Measurements from ENCODE around the gene S100A3. TPM values are rescaled to one million over a fixed set of nuclear protein-coding genes. Genes with fewer than 3 reads are reported as not detected.
A peak's percentile ranks its signal among the peaks of the same experiment; 100 is the strongest.

S100A3 gene
- total RNA-seq, 1 donor from 2014 or later: not detected

DNA sequence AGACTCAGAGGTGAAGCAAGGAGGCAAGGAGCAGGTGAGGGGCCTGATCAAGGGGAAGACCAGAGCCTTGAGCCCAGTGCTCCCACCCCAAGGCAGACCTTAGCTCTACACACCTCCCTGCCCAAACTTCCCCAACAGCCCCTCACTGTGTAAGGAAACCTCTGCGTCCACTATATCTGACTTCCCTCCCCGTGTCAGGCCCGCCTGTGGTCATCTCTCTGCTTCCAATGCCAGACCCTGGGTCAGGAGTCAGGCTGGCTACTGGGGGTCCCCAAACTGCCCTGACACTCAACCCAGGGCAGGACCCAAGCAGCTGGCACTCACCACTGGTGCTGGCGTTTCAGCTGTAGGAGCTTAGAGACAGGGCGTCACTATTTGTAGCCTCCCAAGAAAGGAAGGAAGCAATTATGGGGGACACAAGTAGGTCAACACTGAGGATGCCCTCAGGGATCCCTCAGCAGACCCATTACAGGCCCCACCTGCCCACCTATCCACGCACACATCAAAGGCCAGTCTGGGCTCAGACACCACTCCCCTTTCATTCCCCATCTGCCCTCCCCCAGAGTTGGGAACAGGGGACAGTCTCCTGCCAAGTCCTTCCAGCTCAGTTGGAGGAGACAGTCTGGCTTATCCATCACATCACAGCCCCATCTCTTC, 811 bp upstream of the S100A3 start:
- DNase-seq (ENCODE audit: low spot score in 2 of 2): no peak
- H3K9me3 ChIP-seq: no peaks in the 10 kb centered on the region
- no peaks in the 10 kb centered on the region for H3K27me3 ChIP-seq
- no peak for TF ChIP-seq CTCF (IDR thresholded peaks at IDR 0.05)
- intact Hi-C loops (cut with DNase I): loop anchor here (1.0 kb wide), 2 partner anchors 16 to 17 kb away; no protein-coding TSS in a partner anchor
- no peak overlapping the region for H3K4me3 ChIP-seq
- H3K4me1 ChIP-seq: peaks cover 54 to 74% of the 10 kb centered on the region in 2 donors
- H3K36me3 ChIP-seq: no peaks in the 10 kb centered on the region
- H3K27ac ChIP-seq: peak overlapping the region; percentile 74 to 92

DNA sequence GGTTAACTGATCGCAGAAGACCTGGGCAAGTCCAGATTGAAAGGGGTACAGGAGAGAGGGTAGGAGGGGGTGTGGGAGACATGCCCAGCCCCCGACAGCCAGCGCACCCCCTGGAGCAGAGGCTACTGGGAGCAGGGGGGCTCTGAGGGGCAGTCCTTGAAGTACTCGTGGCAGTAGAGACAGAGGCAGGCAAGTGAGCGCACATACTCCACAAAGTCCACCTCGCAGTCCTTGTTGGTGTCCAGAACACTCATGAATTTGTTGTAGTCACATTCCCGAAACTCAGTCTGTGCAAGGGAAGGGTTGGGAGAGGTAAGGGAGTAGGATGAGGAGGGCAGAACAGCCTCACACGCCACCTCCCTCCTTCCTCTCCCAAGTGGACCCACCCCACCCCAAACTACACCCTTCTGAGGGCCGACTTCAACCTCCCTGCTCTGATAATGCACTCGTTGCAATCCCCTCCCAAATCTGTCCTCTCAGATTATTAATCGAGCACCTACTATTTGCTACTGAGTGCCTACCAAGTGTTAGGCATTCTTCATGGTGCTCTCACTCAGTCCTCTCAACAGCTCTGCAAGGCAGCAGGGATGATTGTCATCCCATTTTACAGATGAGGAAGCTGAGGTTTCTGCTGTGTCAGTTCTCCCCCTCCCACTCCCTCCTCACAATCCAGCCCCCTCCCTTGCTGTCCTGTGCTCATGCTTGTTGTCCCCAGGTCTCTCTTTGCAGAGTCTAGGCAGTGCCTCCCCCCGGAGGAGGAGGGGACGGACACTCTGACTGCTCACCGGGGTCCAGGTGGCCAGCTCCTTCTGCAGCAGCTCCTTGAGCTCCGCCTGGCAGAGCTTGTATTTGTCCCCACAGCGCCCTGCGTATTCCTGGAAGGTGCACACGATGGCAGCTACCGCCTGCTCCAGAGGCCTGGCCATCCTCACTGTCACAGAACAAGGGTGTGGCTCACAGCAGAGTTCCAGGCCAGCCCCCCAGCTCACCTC, 1.2 kb downstream of the S100A3 start:
- Histone ChIP-seq H3K4me3 (no peak overlapping the region), H3K4me1 (peaks cover 48 to 75% of the 10 kb centered on the region in 2 donors), H3K27ac (peak overlapping the region; percentile 90 to 92), H3K36me3 (peaks cover 0 to 3% of the 10 kb centered on the region in 2 donors), H3K9me3 (no peaks in the 10 kb centered on the region), H3K27me3 (no peaks in the 10 kb centered on the region)
- intact Hi-C loops (cut with DNase I): no loop called here
- no peak for TF ChIP-seq CTCF (IDR thresholded peaks at IDR 0.05)
- no peak for DNase-seq (ENCODE audit: low spot score in 2 of 2)

- Histone ChIP-seq H3K36me3 (peaks cover 0 to 3% of the 10 kb centered on the region in 2 donors), H3K27ac (peak overlapping the region; percentile 90 to 92), H3K27me3 (no peaks in the 10 kb centered on the region), H3K4me1 (peaks cover 48 to 76% of the 10 kb centered on the region in 2 donors), H3K9me3 (no peaks in the 10 kb centered on the region), H3K4me3 (peak overlapping the region in 1 of 2 donors; percentile 15)
- intact Hi-C loops (cut with DNase I): no loop called here
- no peak for DNase-seq (ENCODE audit: low spot score in 2 of 2)
- no peak for TF ChIP-seq CTCF (IDR thresholded peaks at IDR 0.05)
Observed at GRCh38 chr1:153546796-153547559, 2.1 kb downstream of the S100A3 start.

- intact Hi-C loops (cut with DNase I): no loop called here
- Histone ChIP-seq H3K4me1 (peaks cover 48 to 77% of the 10 kb centered on the region in 2 donors), H3K4me3 (peak overlapping the region in 1 of 2 donors; percentile 68), H3K27ac (peak overlapping the region; percentile 90 to 92), H3K36me3 (peaks cover 0 to 3% of the 10 kb centered on the region in 2 donors), H3K9me3 (no peaks in the 10 kb centered on the region), H3K27me3 (no peaks in the 10 kb centered on the region)
- no peak for TF ChIP-seq CTCF (IDR thresholded peaks at IDR 0.05)
- DNase-seq (ENCODE audit: low spot score in 2 of 2): no peak
Observed at GRCh38 chr1:153546371-153546770, 2.7 kb downstream of the S100A3 start.

Data from ascending aorta (tissue), 2 donors.